Adrenal gland (tissue), 12 donors: ENCODE data around the gene HES6. TPM values are rescaled to one million over a fixed set of nuclear protein-coding genes. Genes with fewer than 3 reads are reported as not detected.

Experiments used
- DNase-seq, 7 donors: peaks; one replicate each; pipeline ENCODE4 v3.0.0-alpha.2; 2019 to 2020
- H3K27ac ChIP-seq, 5 donors: fragments of 200-600 bp; sonication (generic) in 4 of 5; 1 replicate in 3 of 5; 2 replicates in 2 of 5; pipeline versions ENCODE4 v1.5.1 to v1.8.0; 2016 to 2020; ENCODE audit warnings: mild to moderate bottlenecking in 1 of 5
- H3K27me3 ChIP-seq: fragments of 200-600 bp; 2 replicates; pipeline ENCODE4 v1.8.0; 2021
- H3K36me3 ChIP-seq, 2 donors: fragments of 200-600 bp; replicated peaks in 1 of 2; 1 replicate in 1 of 2; 2 replicates in 1 of 2; pipeline versions ENCODE4 v1.5.1 to v1.8.0; 2018 to 2022
- H3K4me1 ChIP-seq, 2 donors: fragments of 200-600 bp; replicated peaks in 1 of 2; 1 replicate in 1 of 2; 2 replicates in 1 of 2; pipeline versions ENCODE4 v1.5.1 to v1.8.0; 2018 to 2021
- H3K4me3 ChIP-seq, 4 donors: fragments of 200-600 bp; sonication (generic) in 3 of 4; one replicate each; pipeline ENCODE4 v1.5.1; 2016 to 2018
- H3K9me3 ChIP-seq, 3 donors: fragments of 200-600 bp; sonication (generic) in 1 of 3; replicated peaks in 1 of 3; 1 replicate in 2 of 3; 2 replicates in 1 of 3; pipeline versions ENCODE4 v1.5.1 to v1.8.0; 2016 to 2021
- CTCF ChIP-seq, 6 experiments: fragments of 450-650 bp in 4 of 6; fragments of 200-600 bp in 2 of 6; sonication (generic) in 1 of 6; IDR thresholded peaks; 1 replicate in 5 of 6; 2 replicates in 1 of 6; pipeline versions ENCODE4 v1.5.1 to v1.8.0; 2016 to 2021; ENCODE audit warnings: antibody characterized with exemption in 6 of 6, mild to moderate bottlenecking in 2 of 6, moderate library complexity in 1 of 6
- POLR2A ChIP-seq, 2 donors: fragments of 450-650 bp; IDR thresholded peaks; one replicate each; pipeline ENCODE4 v1.6.1; 2017; ENCODE audit warnings: antibody characterized with exemption in 2 of 2, mild to moderate bottlenecking in 2 of 2, moderate library complexity in 1 of 2
- WGBS, 4 donors: extraction: QIAGEN DNeasy Blood & Tissue Kit in 2 of 4; methylation state at CpG; one replicate each; pipeline versions ENCODE4 v1.1.5 to v1.1.7; 2013 to 2017; 5-methylcytosine and 5-hydroxymethylcytosine counted together
- intact Hi-C, 2 donors: fragments of 100-400 bp; cut with DNase I; formaldehyde crosslinking; loops; one replicate each; pipeline versions ENCODE4 v1.14.1 to v1.15.0; 2022 to 2023
- polyA plus RNA-seq, 3 donors: library from polyadenylated mRNA; stranded (reverse); fragments of 200-250 nt in 2 of 3; fragments of 350-450 nt in 1 of 3; fragmentation: Illumina TruSeq in 1 of 3; extraction: RNeasy Lipid Tissue Mini Kit (QIAGEN cat#74804) in 1 of 3; gene quantifications; one replicate each; pipeline ENCODE4 v1.2.3, GENCODE V29; 2013 to 2014
- total RNA-seq, 9 donors: library from RNA; depleted of rRNA in 4 of 9; stranded (reverse); fragments of >200 nt in 4 of 9; fragments of 120-200 nt in 1 of 9; fragmentation: NEBNext Ultra II Directional in 1 of 9; extraction: Animal tissue kit (Norgen Biotek cat#: 25700) in 1 of 9; gene quantifications; one replicate each; pipeline versions ENCODE4 v1.1.0 to v1.2.4, GENCODE V29; 2013 to 2023
- donor health status: healthy with polysubstance abuse.
- donor health status: Bipolar disorder and iron deficiency.
- donor health status: DM: yes; HTN: yes; CAD: no.
- donor health status: DM: no; HTN: no; CAD: no.
- donor health status: DM: no; HTN: no; CAD: no.
- donor health status: DM: yes; HTN: yes; CAD: no.

HES6 gene
- total and polyA plus RNA-seq, 12 donors: 4.3 to 21.6 (median 11.0) TPM

- no peaks in the 10 kb centered on the region for H3K4me1 ChIP-seq
- peak; percentile 83 to 96 (median 94) for DNase-seq
- intact Hi-C loops: loop anchor here in 1 of 2 donors (10.0 kb wide), 1 partner anchor 402 kb away; the partner anchor contains the start of gene RAMP1
- no peak overlapping the region for H3K4me3 ChIP-seq
- H3K27ac ChIP-seq: no peak overlapping the region
- H3K9me3 ChIP-seq: no peaks in the 10 kb centered on the region
- 63 to 72% (median 66%) methylated on average over 17 to 18 of the region's 18 CpGs for WGBS, 4 donors
- H3K36me3 ChIP-seq: peaks cover 0 to 38% of the 10 kb centered on the region in 2 donors
- peak; percentile 85 to 94 (median 89) for TF ChIP-seq CTCF (IDR thresholded peaks at IDR 0.05)
- TF ChIP-seq POLR2A (IDR thresholded peaks at IDR 0.05): no peak
- H3K27me3 ChIP-seq: no peaks in the 10 kb centered on the region
Observed at GRCh38 chr2:238256594-238257104, 16.8 kb upstream of the HES6 start.

- H3K36me3 ChIP-seq: peaks cover 0 to 38% of the 10 kb centered on the region in 2 donors
Observed at GRCh38 chr2:238256111-238256510, 16.3 kb upstream of the HES6 start.

GRCh38 chr2:238255636-238256035, 15.8 kb upstream of the HES6 start:
- DNase-seq: no peak
- H3K27ac ChIP-seq: no peak overlapping the region
- TF ChIP-seq CTCF (IDR thresholded peaks at IDR 0.05): no peak
- TF ChIP-seq POLR2A (IDR thresholded peaks at IDR 0.05): no peak
- H3K4me3 ChIP-seq: no peak overlapping the region
- H3K36me3 ChIP-seq: peaks cover 0 to 38% of the 10 kb centered on the region in 2 donors
- WGBS, 4 donors: 92 to 96% (median 95%) methylated on average over 8 of the region's 8 CpGs
- no peaks in the 10 kb centered on the region for H3K9me3 ChIP-seq
- H3K27me3 ChIP-seq: no peaks in the 10 kb centered on the region
- H3K4me1 ChIP-seq: no peaks in the 10 kb centered on the region
- intact Hi-C loops: loop anchor here in 1 of 2 donors (10.0 kb wide), 1 partner anchor 401 kb away; the partner anchor contains the start of gene RAMP1

More at GRCh38 chr2:238256111-238256510, 16.3 kb upstream of the HES6 start:
- TF ChIP-seq CTCF (IDR thresholded peaks at IDR 0.05): no peak
- TF ChIP-seq POLR2A (IDR thresholded peaks at IDR 0.05): no peak
- H3K27ac ChIP-seq: no peak overlapping the region
- no peaks in the 10 kb centered on the region for H3K9me3 ChIP-seq
- no peak for DNase-seq
- 75 to 95% (median 88%) methylated on average over 5 to 6 of the region's 6 CpGs for WGBS, 4 donors
- intact Hi-C loops: loop anchor here in 1 of 2 donors (10.0 kb wide), 1 partner anchor 401 kb away; the partner anchor contains the start of gene RAMP1
- no peaks in the 10 kb centered on the region for H3K27me3 ChIP-seq
- H3K4me1 ChIP-seq: no peaks in the 10 kb centered on the region
- no peak overlapping the region for H3K4me3 ChIP-seq

- TF ChIP-seq CTCF (IDR thresholded peaks at IDR 0.05) (no peak), POLR2A (IDR thresholded peaks at IDR 0.05) (no peak)
- Histone ChIP-seq H3K36me3 (peaks cover 0 to 38% of the 10 kb centered on the region in 2 donors), H3K27me3 (no peaks in the 10 kb centered on the region), H3K9me3 (no peaks in the 10 kb centered on the region), H3K4me1 (no peaks in the 10 kb centered on the region), H3K27ac (no peak overlapping the region), H3K4me3 (no peak overlapping the region)
- DNase-seq: no peak
- 92 to 100% (median 93%) methylated on average over 4 to 6 of the region's 6 CpGs for WGBS, 4 donors
- intact Hi-C loops: loop anchor here in 1 of 2 donors (10.0 kb wide), 1 partner anchor 400 kb away; the partner anchor contains the start of gene RAMP1
Observed at GRCh38 chr2:238255151-238255551, 15.3 kb upstream of the HES6 start.
